Esophagus mucosa (tissue), 1 donor: ENCODE results near the gene SHD. TPM values are rescaled to one million over a fixed set of nuclear protein-coding genes. Genes with fewer than 3 reads are reported as not detected.
"Not testable (repeated sequence)": the region's sequence is repeated elsewhere in the genome, so short reads cannot be mapped to it uniquely, and the experiment has no call there.

Experiments used
- ATAC-seq: fragments of 200-7000 bp; cut with Tn5 transposase; one replicate; pipeline ENCODE4 v1.9.1; 2020
- total RNA-seq: library from RNA; stranded (reverse); gene quantifications from one replicate; pipeline ENCODE4 v1.2.4, GENCODE V29; 2023
- donor health status: DM: yes; HTN: yes; CAD: no.

SHD gene
- total RNA-seq, 1 donor from 2014 or later, result not detected

DNA sequence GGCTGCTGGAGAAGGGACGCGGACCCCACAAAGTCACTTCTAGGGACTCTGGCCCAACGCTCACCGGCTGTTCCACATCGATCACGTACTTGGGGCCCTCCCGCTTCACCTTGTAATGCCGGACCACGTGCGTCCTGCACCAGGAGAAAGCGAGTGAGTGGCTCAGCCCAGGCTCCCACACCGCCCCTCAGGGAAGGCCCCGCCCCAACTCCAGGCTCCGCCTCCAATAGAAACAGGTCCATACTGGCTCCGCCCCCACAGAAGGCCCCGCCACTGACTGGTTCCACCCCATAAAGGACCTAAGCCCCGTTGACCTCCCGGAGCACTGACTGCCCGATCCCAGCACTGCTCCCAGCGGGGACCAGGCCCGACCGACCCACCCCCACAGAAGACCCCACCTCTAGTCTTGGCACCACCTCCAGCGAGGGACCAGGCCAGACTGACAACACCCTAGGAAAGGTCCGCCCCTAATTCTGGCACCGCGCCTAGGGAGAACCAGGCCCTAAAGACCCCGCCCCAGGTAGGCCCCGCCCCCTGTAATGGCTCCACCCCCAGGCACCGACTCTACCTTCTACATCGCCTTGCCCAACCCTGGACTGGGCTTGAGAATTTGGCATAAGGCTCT is 48.3 kb downstream of the SHD start:
- peak; percentile 34 for ATAC-seq

DNA sequence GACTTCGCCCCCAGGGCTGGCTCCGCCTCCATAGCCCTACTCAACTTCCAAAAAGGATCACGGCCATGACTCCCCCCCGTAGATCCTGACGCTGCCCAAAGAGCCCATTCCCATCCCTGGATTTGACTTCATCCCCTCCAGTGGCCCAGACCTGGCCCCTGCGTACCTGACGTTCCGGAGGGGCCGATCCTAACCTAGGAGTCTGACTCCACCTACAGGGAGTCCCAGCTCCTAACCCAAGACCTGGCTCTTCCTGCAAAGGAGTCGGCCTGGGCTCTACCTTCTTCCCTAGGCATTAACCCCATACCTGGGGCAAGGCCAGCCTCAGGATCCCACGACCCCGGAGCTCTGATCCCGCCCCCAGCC is 48.8 kb downstream of the SHD start:
- ATAC-seq, result peak; percentile 10

DNA sequence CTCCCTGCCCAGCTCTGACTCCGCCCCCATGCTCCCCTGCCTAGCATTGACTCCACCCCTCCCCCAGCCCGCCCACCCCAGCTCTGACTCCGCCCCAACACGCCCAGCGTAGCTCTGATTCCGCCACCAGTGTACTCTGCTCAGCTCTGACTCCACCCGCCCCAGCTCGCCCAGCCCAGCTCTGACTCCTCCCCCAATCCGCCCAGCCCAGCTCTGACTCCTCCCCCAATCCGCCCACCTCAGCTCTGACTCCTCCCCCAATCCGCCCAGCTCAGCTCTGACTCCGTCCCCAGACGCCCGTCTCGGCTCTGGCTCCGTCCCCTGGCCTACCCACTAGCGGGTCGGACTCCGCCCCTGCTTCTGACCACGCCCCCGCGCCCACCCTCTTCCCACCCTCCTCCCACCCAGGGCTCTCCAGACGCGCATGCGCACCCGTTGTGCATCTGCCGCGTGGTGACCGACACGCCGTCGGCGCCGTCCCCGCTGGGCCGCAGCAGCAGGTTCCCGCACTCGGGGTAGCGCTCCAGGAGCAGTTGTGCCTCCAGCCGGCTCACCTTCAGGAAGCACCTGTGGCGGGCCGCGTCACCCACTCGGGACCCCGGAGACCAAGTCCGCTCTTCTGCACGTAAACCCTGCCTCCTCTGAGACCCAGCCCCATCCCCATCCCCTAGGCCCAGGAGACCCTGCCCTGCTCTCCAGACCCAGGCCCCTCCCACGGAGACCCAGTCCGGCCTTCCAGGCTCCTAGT is 49.4 kb downstream of the SHD start:
- peak; percentile 90 for ATAC-seq

DNA sequence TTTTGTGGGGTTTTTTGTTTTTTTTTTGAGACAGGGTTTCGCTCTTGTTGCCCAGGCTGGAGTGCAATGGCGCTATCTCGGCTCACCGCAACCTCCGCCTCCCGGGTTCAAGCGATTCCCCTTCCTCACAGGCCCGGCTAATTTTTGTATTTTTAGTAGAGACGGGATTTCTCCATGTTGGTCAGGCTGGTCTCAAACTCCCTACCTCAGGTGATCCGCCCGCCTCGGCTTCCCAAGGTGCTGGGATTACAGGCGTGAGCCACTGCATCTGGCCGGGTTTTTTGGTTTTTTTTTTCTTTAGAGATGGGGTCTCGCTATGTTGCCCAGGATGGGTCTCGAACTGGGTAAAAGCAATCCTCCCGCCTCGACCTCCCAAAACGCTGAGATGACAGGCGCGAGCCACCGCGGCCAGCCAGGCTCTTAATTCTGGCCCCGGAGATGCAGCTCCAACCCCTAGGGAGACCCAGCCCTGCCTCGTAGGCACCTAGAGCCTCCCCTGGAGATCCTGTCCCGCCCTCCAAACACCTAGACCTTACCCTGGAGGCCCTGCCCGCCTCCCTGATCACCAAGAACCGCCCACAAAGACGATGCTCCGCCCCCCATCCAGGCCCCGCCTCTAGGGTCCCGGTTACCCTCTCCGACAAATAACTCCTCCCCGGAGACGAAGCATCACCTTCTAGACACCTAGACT is 50.1 kb downstream of the SHD start:
- not testable (repeated sequence) for ATAC-seq

DNA sequence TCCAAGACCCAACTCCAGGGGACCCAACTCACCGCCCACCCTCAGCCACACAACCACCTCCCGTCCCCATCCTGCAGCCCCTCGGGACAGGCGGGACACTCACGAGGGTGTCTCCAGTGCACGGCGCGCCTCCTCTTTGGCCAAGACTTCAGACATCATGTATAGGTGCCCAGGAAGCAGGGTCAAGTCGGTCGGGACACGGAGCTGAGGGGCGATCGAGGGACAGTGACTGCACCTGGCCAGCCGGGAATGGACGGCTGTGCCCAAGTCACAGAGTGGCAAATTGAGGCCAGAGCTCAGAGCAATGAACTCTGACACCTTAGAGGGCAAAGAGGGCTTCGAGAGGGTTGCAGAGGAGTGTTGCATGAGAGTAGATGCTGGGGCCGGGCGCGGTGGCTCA is 50.8 kb downstream of the SHD start:
- no peak for ATAC-seq

DNA sequence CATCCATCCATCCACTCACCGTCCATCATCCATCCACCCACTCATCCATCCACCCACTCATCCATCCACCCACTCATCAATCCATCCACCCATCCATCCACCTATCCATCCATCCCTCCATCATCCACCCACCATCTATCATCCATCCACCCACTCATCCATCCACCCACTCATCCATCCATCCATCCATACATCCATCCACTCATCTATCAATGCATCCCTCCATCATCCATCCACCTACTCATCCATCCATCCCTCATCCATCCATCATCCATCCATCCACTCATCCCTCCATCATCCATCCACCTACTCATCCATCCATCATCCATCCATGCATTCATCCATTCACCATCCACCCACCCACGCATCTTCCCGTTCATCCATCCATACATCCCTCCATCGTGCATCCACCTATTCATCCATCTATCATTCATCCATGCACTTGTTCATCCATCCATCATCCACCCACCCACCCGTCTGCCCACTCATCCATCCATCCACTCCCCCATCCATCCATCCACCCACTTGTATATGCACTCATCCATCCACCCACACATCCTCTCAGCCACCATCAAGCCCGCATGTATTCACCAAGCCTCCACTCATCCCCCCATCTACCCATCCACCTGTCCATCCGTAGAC is 56.0 kb downstream of the SHD start:
- ATAC-seq, result no peak

DNA sequence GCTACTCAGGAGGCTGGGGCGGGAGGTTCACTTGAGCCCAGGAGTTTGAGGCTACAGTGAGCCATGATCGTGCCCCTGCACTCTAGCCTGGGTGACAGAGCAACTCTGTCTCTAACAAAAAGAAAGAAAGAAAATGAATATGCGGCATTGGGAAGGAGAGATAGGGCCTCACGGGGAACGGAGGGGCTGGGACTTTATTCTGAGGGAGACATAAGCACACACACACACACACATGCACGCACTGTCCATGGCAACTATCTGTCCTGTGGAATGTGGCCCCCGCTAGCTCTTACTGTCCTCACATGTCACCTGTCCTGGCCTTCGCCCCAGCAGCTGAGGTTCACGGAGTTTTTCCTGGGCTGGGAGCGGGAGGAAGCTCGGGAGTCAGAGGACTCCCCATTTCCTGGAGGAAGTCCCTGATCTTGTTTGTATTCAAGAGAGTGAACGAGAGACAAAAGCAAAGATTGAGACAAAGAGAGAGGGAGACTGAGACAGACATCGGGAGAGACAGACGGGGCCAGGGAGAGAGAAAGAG is 58.9 kb downstream of the SHD start:
- ATAC-seq, result no peak

DNA sequence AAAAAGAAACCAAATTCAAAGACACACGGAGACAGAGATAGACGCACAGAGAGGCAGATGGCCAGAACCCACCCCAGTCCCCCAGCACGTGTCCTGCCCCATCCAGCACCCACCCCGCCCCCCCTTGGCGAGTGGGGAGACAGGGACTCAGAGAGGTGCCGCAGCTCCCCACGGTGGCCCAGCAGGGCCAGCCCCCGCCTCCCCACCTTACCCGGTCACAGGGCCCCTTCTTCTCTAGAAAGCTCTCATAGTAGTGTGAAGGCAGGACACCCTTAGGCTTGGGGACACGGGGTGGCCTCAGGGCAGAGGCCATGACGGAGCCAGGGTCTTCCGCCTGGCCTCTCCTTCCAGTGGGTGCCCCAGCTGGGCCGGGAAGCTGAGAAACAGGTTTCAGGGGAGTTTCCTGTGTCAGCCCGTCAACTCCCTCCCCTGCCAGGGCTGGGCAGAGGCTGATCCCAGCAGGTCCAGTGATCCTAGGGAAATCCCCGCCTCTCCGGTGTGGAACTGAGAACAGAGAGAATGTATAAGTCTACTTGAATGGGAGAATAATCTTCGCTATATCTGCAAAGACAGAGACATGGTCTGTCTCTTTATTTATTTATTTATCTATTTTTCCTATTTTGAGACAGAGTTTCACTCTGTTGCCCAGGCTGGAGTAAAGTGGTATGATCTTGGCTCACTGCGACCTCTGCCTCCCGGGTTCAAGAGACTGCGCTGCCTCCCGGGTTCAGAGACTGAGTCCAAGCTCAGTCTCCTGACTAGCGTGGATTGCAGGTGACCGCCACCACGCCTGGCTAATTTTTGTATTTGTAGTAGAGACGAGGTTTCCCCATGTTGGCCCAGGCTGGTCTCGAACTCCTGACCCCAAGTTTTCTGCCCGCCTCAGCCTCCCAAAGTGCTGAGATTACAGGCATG is 59.6 kb downstream of the SHD start, which contains the start of gene STAP2:
STAP2 (minus strand) TSS at position 387 of the 915 bp plus-strand sequence; CDS start at position 313, 74 bp downstream.
- ATAC-seq, result peak; percentile 65

Other genes starting within 250 kb of the SHD start
- 53.7 TPM for gene ZBTB7A, start 212.4 kb upstream of the SHD start, total RNA-seq
- 114 TPM for gene MAP2K2, start 155.1 kb upstream of the SHD start, total RNA-seq
- gene CREB3L3, start 125.6 kb upstream of the SHD start, total RNA-seq, result not detected
- gene SIRT6, start 96.7 kb upstream of the SHD start, total RNA-seq, result 13.2 TPM
- 0.08 TPM for gene ANKRD24, start 96.6 kb upstream of the SHD start, total RNA-seq
- 0.44 TPM for gene EBI3, start 49.7 kb upstream of the SHD start, total RNA-seq
- 20.1 TPM for gene YJU2, start 32.2 kb upstream of the SHD start, total RNA-seq
- gene TMIGD2, start 23.1 kb downstream of the SHD start, total RNA-seq, result 0.20 TPM
- gene FSD1, start 25.3 kb downstream of the SHD start, total RNA-seq, result 0.36 TPM
- gene STAP2, start 59.6 kb downstream of the SHD start, total RNA-seq, result 97.3 TPM
- gene MPND, start 64.3 kb downstream of the SHD start, total RNA-seq, result 22.0 TPM
- gene SH3GL1, start 121.3 kb downstream of the SHD start, total RNA-seq, result 114 TPM
- 17.3 TPM for gene CHAF1A, start 123.4 kb downstream of the SHD start, total RNA-seq
- gene UBXN6, start 178.5 kb downstream of the SHD start, total RNA-seq, result 68.9 TPM
- 19.2 TPM for gene HDGFL2, start 193.0 kb downstream of the SHD start, total RNA-seq
- 0.96 TPM for gene PLIN4, start 239.2 kb downstream of the SHD start, total RNA-seq